Esophagus muscularis mucosa (tissue), 4 donors: ENCODE data around the gene FERMT3. TPM values are rescaled to one million over a fixed set of nuclear protein-coding genes. Genes with fewer than 3 reads are reported as not detected.

Source experiments
- DNase-seq: peaks from one replicate; pipeline ENCODE4 v3.0.0-alpha.2; 2017; ENCODE audit errors: extremely low spot score
- H3K27ac ChIP-seq, 4 donors: fragments of 200-600 bp; sonication (generic); replicated peaks in 1 of 4; 1 replicate in 3 of 4; 2 replicates in 1 of 4; pipeline ENCODE4 v1.5.1; 2016 to 2019; ENCODE audit warnings: mild to moderate bottlenecking in 1 of 4
- H3K27me3 ChIP-seq, 4 donors: fragments of 200-600 bp; sonication (generic); one replicate each; pipeline versions ENCODE4 v1.5.1 to v1.6.0; 2016 to 2019
- H3K36me3 ChIP-seq, 4 donors: fragments of 200-600 bp; sonication (generic); one replicate each; pipeline ENCODE4 v1.5.1; 2016 to 2019
- H3K4me1 ChIP-seq, 4 donors: fragments of 200-600 bp; sonication (generic); one replicate each; pipeline ENCODE4 v1.5.1; 2016 to 2019
- H3K4me3 ChIP-seq, 4 donors: fragments of 200-600 bp; sonication (generic); 1 replicate in 2 of 4; 2 replicates in 2 of 4; pipeline ENCODE4 v1.5.1; 2016 to 2019; ENCODE audit warnings: mild to moderate bottlenecking in 4 of 4, moderate library complexity in 1 of 4
- H3K9me3 ChIP-seq, 4 donors: fragments of 200-600 bp; sonication (generic); 1 replicate in 3 of 4; 2 replicates in 1 of 4; pipeline ENCODE4 v1.5.1; 2016 to 2019
- CTCF ChIP-seq, 3 experiments: fragments of 200-600 bp in 2 of 3; fragments of 450-650 bp in 1 of 3; sonication (generic) in 2 of 3; IDR thresholded peaks; one replicate each; pipeline ENCODE4 v1.5.1; 2017 to 2019; ENCODE audit warnings: antibody characterized with exemption in 3 of 3, mild to moderate bottlenecking in 2 of 3, moderate library complexity in 1 of 3
- EP300 ChIP-seq: sonication (generic); formaldehyde crosslinking; IDR thresholded peaks from one replicate; pipeline ENCODE4 v1.6.1; 2017; ENCODE audit warnings: antibody characterized with exemption
- POLR2A ChIP-seq: fragments of 450-650 bp; IDR thresholded peaks from one replicate; pipeline ENCODE4 v1.6.1; 2017; ENCODE audit warnings: antibody characterized with exemption, moderate library complexity, mild to moderate bottlenecking, low read depth
- POLR2AphosphoS5 ChIP-seq, 2 donors: sonication (generic); formaldehyde crosslinking; IDR thresholded peaks; one replicate each; pipeline ENCODE4 v1.6.1; 2017; ENCODE audit warnings: antibody characterized with exemption in 2 of 2
- WGBS: methylation state at CpG from one replicate; pipeline ENCODE4 v1.1.5; 2018; 5-methylcytosine and 5-hydroxymethylcytosine counted together
- intact Hi-C: fragments of 100-400 bp; cut with DNase I; formaldehyde crosslinking; loops from one replicate; pipeline ENCODE4 v1.15.1; 2023
- total RNA-seq, 4 donors: library from RNA; depleted of rRNA; stranded (reverse); fragments of >200 nt; gene quantifications; one replicate each; pipeline versions ENCODE4 v1.1.0 to v1.2.1, GENCODE V29; 2016

FERMT3 gene
- total RNA-seq, 4 donors from 2014 or later: 12.9 to 35.5 (median 15.5) TPM

GRCh38 chr11:64198511-64198910, 8.0 kb upstream of the FERMT3 start:
- Histone ChIP-seq H3K36me3 (peaks cover 85 to 100% (median 99%) of the 10 kb centered on the region in 4 donors), H3K9me3 (no peaks in the 10 kb centered on the region), H3K27ac (no peak overlapping the region), H3K4me3 (no peak overlapping the region), H3K27me3 (no peaks in the 10 kb centered on the region), H3K4me1 (no peaks in the 10 kb centered on the region)
- no peak for DNase-seq
- TF ChIP-seq CTCF (IDR thresholded peaks at IDR 0.05) (no peak), EP300 (no peak), POLR2A (no peak), POLR2AphosphoS5 (IDR thresholded peaks at IDR 0.05) (no peak)
- intact Hi-C loops: no loop called here
- 92% methylated on average over 2 of the region's 2 CpGs for WGBS

GRCh38 chr11:64201543-64201942, 5.0 kb upstream of the FERMT3 start:
- intact Hi-C loops: loop anchor here (5.0 kb wide), 1 partner anchor 96 kb away; no protein-coding TSS in a partner anchor
- H3K9me3 ChIP-seq: no peaks in the 10 kb centered on the region
- H3K4me3 ChIP-seq: no peak overlapping the region
- peaks cover 65 to 99% (median 92%) of the 10 kb centered on the region in 4 donors for H3K36me3 ChIP-seq
- TF ChIP-seq POLR2A (no peak), POLR2AphosphoS5 (IDR thresholded peaks at IDR 0.05) (no peak), EP300 (no peak), CTCF (IDR thresholded peaks at IDR 0.05) (no peak)
- DNase-seq: no peak
- no peak overlapping the region for H3K27ac ChIP-seq
- WGBS: 87% methylated on average over 3 of the region's 3 CpGs
- H3K4me1 ChIP-seq: peaks cover 10 to 26% (median 16%) of the 10 kb centered on the region in 4 donors
- no peaks in the 10 kb centered on the region for H3K27me3 ChIP-seq

GRCh38 chr11:64202992-64203391, 3.5 kb upstream of the FERMT3 start:
- intact Hi-C loops: loop anchor here (5.0 kb wide), 1 partner anchor 94 kb away; no protein-coding TSS in a partner anchor
- DNase-seq: no peak
- no peak overlapping the region for H3K4me3 ChIP-seq

GRCh38 chr11:64203421-64204079, 3.0 kb upstream of the FERMT3 start:
- intact Hi-C loops: loop anchor here (1.0 to 5.0 kb wide), 2 partner anchors 49 to 94 kb away; no protein-coding TSS in a partner anchor
- Histone ChIP-seq H3K4me3 (no peak overlapping the region), H3K36me3 (peaks cover 45 to 90% (median 77%) of the 10 kb centered on the region in 4 donors), H3K9me3 (no peaks in the 10 kb centered on the region), H3K27ac (no peak overlapping the region), H3K4me1 (peaks cover 19 to 46% (median 33%) of the 10 kb centered on the region in 4 donors), H3K27me3 (no peaks in the 10 kb centered on the region)
- WGBS: 91% methylated on average over 26 of the region's 27 CpGs
- DNase-seq: no peak
- TF ChIP-seq POLR2AphosphoS5 (IDR thresholded peaks at IDR 0.05) (no peak), POLR2A (no peak), CTCF (IDR thresholded peaks at IDR 0.05) (no peak), EP300 (no peak)

More at GRCh38 chr11:64202992-64203391, 3.5 kb upstream of the FERMT3 start:
- WGBS: 96% methylated on average over 9 of the region's 9 CpGs
- TF ChIP-seq POLR2AphosphoS5 (IDR thresholded peaks at IDR 0.05) (no peak), EP300 (no peak), CTCF (IDR thresholded peaks at IDR 0.05) (no peak), POLR2A (no peak)
- Histone ChIP-seq H3K27me3 (no peaks in the 10 kb centered on the region), H3K36me3 (peaks cover 50 to 96% (median 83%) of the 10 kb centered on the region in 4 donors), H3K4me1 (peaks cover 13 to 41% (median 28%) of the 10 kb centered on the region in 4 donors), H3K27ac (no peak overlapping the region), H3K9me3 (no peaks in the 10 kb centered on the region)
